ENCODE results near the gene TMBIM6.
"Not testable (repeated sequence)": the region's sequence is repeated elsewhere in the genome, so short reads cannot be mapped to it uniquely, and the experiment has no call there.

Gene TMBIM6

GRCh38 chr12:49730050-49730449 is 11.3 kb upstream of the TMBIM6 start:
- no peak for DNase-seq

GRCh38 chr12:49730568-49731101 is 10.7 kb upstream of the TMBIM6 start:
- DNase-seq: no peak

- no peak for DNase-seq
Measured at GRCh38 chr12:49733219-49734017, 7.9 kb upstream of the TMBIM6 start.

DNA sequence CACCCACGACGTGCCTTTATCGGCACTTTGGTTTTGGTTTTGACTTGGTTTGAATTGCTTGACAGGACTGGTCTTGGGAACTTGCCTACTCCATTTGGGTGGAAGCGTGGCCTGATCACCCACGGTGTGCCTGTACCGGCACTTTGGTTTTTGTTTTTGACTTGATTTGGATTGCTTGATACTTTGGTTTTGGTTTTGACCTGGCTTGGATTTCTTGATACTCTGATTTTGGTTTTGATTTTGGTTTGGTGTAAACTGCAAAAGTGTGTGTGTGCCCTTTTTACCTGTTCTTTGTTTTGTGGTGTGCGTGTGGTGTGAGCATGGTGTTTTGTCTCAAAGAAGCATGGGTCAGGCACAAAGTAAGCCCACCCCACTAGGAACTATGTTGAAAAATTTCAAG is 6.5 kb upstream of the TMBIM6 start:
- DNase-seq: not testable (repeated sequence)

DNA sequence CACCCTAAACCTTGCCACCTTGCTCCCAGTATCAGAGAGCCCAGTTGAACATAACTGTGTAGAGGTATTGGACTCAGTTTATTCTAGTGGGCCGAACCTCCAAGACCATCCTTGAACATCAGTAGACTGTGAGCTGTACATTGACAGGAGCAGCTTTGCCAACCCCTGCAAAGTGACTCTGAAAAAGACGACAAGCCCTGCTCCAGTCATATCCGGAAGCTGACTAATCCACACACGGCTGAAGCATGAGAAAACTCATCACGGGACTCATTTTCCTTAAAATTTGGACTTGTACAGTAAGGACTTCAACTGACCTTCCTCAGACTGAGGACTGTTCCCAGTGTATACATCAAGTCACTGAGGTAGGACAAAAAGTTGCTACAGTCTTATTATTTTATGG is 2.6 kb upstream of the TMBIM6 start:
- not testable (repeated sequence) for DNase-seq

DNA sequence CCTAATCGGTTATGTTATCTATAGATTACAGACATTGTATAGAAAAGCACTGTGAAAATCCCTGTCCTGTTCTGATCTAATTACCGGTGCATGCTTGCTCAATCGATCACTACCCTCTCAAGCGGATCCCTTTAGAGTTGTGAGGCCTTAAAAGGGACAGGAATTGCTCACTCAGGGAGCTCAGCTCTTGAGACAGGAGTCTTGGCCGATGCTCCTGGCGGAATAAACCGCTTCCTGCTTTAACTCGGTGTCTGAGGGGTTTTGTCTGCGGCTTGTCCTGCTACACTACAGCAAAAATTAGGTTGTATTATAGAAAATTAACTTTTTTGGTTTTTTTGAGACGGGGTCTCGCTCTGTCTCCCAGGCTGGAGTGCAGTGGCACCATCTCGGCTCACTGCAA is 1.1 kb upstream of the TMBIM6 start:
- not testable (repeated sequence) for DNase-seq

DNA sequence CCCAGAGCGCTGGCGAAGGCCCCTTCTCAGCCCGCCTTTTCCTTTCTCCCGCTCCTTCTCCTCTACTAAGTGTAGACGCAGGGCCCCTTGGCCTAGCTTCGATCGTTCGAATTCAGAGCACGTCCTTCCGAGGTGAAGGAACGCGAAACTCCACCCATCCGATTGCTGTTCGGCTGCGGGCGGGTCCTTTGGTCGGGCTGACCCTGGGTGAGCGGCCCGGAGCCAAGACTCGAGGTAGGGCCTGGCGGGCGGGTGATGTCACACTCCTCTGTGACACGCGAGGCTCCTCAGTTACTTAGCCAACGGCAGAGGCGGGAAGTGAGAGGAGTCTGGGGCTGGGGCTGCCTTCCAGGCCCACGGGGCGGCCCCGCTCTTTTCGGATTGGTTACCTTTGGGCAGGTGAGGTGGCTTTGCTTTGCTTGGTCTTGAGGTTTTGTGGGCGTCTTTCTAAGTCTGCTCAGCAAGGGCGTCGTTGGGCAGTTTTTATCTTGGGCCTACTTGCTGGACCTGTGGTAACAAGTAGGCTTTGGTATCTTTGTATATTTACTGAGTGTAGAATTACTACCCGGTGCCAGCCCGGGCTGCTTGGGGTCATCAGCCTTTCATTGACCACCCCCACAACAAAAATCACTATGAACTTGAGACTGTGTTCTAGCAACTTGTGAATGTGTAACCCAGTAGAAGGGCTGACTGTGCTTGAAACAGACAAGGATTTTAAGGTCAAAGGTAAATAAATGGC is 694 bp downstream of the TMBIM6 start:
- DNase-seq: peak; percentile 96

DNA sequence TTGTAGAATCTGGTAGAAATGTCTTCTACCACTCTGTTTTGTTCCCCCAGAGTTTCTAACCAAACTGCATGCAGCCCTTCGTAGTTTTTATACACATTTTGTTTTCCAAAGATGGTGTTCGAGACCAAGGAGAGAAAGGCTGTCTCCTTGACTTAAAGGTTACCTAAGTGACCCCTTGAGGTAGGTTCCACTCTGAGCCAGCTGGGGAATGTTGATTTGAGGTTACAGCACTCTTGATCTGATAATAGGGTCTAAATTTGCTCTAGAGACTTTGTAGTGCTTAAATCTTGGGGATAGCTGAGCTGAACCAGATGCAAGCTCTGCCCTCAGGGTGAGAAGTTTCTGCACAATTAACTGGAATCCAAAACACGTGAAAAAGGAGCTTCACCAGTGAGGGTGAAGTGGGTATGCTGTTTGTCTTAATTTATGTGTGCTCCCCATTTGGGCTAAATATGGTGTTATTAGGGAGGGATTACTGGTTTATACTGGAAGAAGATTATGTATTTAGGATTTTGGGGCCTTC is 3.1 kb downstream of the TMBIM6 start:
- no peak for DNase-seq

- DNase-seq: no peak
Measured at GRCh38 chr12:49748306-49748705, 6.9 kb downstream of the TMBIM6 start.

GRCh38 chr12:49748800-49749199 is 7.4 kb downstream of the TMBIM6 start:
- no peak for DNase-seq

GRCh38 chr12:49750027-49750995 is 9.0 kb downstream of the TMBIM6 start:
- DNase-seq: peak; percentile 75

DNA sequence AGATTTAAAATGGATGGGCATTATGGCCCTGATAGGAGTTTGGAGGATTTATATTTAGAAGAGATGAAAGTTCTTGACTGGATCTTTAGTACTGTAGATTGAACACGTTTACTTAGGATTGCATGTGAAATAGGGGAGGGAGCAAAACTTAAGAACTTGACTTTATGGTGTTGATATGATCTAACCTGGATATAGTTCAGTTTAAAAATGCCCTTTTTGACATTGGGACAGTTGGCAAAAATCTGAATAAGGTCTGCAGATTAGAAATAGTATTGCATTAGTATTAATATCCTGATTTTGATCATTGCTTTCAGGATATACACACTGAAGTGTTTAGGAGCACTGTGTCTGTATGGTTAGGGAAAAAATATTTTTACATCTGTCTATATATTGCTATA is 9.6 kb downstream of the TMBIM6 start:
- DNase-seq: no peak

GRCh38 chr12:49761677-49762467 is 20.5 kb downstream of the TMBIM6 start:
- no peak for DNase-seq

DNA sequence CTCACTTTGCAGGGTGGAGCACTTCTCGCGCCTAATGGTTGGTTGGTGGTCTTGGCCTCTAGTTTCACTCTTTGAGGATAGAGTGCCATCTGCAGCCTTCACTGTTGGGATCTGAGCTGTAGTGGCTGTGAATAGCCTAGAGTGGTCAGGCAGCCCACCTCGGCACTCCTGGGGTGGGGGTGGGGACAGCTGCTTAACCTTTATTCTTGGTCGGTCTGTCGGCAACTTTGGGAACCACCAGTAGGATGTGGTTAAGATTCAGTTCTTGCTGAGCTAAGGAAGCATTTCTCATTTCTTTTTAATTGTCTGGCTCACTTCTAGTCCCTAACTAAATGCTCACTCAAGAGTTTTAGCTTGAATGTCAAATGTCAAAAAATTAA is 21.1 kb downstream of the TMBIM6 start:
- peak; percentile 66 for DNase-seq

- peak; percentile 93 for DNase-seq
Measured at GRCh38 chr12:49763006-49763591, 21.7 kb downstream of the TMBIM6 start.

DNA sequence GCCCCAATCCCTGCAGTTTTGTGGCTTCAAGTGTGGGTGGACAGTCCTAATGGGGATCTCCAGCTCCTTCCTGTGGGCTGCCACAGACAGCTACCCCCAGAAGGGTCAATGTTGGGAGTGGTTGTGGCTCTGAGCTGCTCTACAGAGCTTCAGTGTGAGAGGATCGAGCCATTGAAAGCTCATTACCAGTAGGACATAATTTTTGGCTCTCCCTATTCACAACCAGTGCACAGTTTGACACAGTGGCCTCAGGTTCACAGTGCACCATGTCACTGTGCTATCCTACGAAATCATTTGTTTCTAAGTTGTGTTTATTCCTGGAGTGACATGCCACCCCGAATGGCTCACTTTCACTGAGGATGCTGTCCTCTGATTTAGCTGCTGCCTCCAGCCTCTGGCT is 22.8 kb downstream of the TMBIM6 start:
- DNase-seq: no peak

DNA sequence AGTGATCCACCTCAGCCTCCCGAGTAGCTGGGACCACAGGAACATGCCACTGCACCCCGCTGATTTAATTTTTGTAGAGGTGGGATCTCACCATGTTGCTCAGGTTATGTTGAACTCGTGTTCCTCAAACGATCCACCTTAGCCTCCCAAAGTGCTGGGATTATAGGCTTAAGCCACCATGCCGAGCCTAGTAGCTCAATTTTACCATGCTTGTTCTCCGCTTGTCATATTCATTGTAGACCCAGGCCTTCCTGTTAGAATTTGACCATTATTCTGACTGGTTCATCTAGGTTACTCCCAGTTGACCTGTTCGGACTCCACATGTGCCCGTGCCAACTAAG is 24.7 kb downstream of the TMBIM6 start:
- no peak for DNase-seq

GRCh38 chr12:49767333-49767732 is 26.0 kb downstream of the TMBIM6 start:
- no peak for DNase-seq

DNA sequence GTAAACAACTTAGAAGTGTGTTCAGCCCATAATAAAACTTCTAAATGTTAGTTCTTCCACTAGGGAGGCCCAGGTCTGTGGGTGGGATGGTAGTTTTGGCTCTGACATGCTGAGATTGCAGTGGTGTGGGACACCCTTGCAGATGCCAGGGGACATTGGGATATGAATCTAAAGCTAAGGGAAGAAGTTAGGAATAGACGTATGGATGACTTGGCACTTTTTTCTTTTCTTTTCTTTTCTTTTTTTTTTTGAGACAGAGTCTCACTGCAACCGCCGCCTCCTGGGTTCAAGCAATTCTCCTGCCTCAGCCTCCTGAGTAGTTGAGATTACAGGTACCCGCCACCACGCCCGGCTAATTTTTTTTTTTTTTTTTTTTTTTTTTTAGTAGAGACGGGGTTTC is 31.7 kb downstream of the TMBIM6 start:
- not testable (repeated sequence) for DNase-seq

DNA sequence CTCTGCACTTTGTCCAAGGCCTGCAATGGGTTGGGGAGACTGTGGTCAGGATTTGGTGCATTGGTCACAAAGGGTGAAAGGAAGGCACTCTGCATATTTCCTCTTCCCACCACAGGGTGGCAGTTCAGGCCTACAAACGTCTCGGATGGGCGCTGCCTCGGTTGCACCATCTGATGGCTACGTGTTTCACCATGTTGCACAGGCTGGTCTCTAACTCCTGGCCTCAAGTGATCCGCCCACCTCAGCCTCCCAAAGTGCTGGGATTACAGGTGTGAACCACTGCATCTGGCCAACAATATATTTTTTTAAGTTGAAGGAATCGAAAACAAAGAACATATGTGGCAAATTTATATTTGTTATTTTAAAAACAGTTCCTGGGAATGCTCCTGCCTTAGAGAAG is 35.1 kb downstream of the TMBIM6 start:
- DNase-seq: peak; percentile 79

DNA sequence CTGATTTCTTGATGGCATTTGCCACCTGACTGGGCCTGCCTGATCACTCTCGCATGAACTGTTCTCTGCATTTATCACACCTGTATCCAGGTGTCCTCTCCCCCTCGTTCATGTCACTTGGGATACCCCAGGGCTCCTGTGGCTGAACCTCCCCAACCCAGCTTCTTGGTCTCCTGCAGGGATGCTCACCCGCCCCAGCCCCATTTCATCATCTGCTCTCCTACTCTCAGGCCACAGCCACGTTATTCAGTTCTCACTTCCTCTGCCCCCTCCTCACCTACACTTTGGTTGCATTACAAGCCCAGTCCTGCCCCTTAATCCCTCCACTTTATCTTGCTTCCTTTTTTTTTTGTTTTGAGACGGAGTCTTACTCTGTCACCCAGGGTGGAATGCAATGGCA is 35.5 kb downstream of the TMBIM6 start:
- no peak for DNase-seq

DNA sequence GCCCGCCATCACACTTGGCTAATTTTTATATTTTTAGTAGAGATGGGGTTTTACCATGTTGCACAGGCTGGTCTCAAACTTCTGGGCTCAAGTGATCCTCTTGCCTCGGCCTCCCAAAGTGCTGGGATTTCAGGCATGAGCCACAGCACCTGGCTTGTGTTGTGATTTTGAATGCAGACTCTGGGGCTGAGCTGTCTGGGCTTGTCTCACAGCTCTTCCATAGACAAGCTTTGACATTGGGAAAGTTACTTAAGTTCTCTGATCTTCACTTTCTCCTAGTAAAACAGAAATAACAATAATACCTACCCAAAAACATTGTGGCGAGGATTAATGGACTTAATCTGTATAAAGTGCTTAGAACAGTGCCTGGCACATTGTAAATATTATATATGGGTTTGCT is 36.0 kb downstream of the TMBIM6 start:
- no peak for DNase-seq
